Dendritic cell treated with granulocyte-macrophage colony-stimulating factor and Interleukin-4, amounts not matched to agents 40 ng/mL and 50 ng/mL, for 4 days (primary cell): Measurements from ENCODE around the gene BMP6.

ENCODE experiments used
- H3K27ac Mint-ChIP-seq: one replicate; pipeline ENCODE4 v1.8.0; 2022; ENCODE audit warnings: mild to moderate bottlenecking, mixed read lengths
- H3K27me3 Mint-ChIP-seq: one replicate; pipeline ENCODE4 v1.8.0; 2022; ENCODE audit warnings: mild to moderate bottlenecking, mixed read lengths
- H3K36me3 Mint-ChIP-seq: one replicate; pipeline ENCODE4 v1.8.0; 2022; ENCODE audit warnings: low read depth, mixed read lengths
- H3K4me1 Mint-ChIP-seq: one replicate; pipeline ENCODE4 v1.8.0; 2022; ENCODE audit warnings: low read depth, mixed read lengths
- H3K4me3 Mint-ChIP-seq: one replicate; pipeline ENCODE4 v1.8.0; 2022; ENCODE audit warnings: mild to moderate bottlenecking, moderate library complexity, mixed read lengths
- H3K9me3 Mint-ChIP-seq: one replicate; pipeline ENCODE4 v1.8.0; 2022; ENCODE audit warnings: mixed read lengths
- intact Hi-C: fragments of 100-400 bp; cut with micrococcal nuclease; formaldehyde crosslinking; loops from one replicate; pipeline ENCODE4 v1.15.0; 2022

Gene BMP6

GRCh38 chr6:7697820-7698623 is 27.9 kb upstream of the BMP6 start:
- H3K27me3 Mint-ChIP-seq = peaks cover 2% of the 10 kb centered on the region
- H3K4me1 Mint-ChIP-seq = peaks cover 19% of the 10 kb centered on the region
- intact Hi-C loops = no loop called here
- peak overlapping the region; percentile 25 for H3K27ac Mint-ChIP-seq
- no peak overlapping the region for H3K4me3 Mint-ChIP-seq
- H3K36me3 Mint-ChIP-seq = no peaks in the 10 kb centered on the region
- H3K9me3 Mint-ChIP-seq = no peaks in the 10 kb centered on the region

- no peak overlapping the region for H3K4me3 Mint-ChIP-seq
- H3K4me1 Mint-ChIP-seq = peaks cover 19% of the 10 kb centered on the region
- H3K27ac Mint-ChIP-seq = no peak overlapping the region
Observed at GRCh38 chr6:7701212-7701834, 24.6 kb upstream of the BMP6 start.

GRCh38 chr6:7703148-7703680 is 22.7 kb upstream of the BMP6 start:
- peaks cover 10% of the 10 kb centered on the region for H3K4me1 Mint-ChIP-seq
- no peaks in the 10 kb centered on the region for H3K27me3 Mint-ChIP-seq
- intact Hi-C loops = no loop called here
- no peak overlapping the region for H3K4me3 Mint-ChIP-seq
- no peaks in the 10 kb centered on the region for H3K9me3 Mint-ChIP-seq
- H3K36me3 Mint-ChIP-seq = no peaks in the 10 kb centered on the region
- no peak overlapping the region for H3K27ac Mint-ChIP-seq

More at GRCh38 chr6:7701212-7701834, 24.6 kb upstream of the BMP6 start:
- no peaks in the 10 kb centered on the region for H3K36me3 Mint-ChIP-seq
- no peaks in the 10 kb centered on the region for H3K9me3 Mint-ChIP-seq
- H3K27me3 Mint-ChIP-seq = no peaks in the 10 kb centered on the region
- intact Hi-C loops = no loop called here

- Mint-ChIP-seq H3K4me3 (no peak overlapping the region), H3K27ac (no peak overlapping the region), H3K36me3 (no peaks in the 10 kb centered on the region), H3K27me3 (no peaks in the 10 kb centered on the region), H3K4me1 (no peaks in the 10 kb centered on the region), H3K9me3 (no peaks in the 10 kb centered on the region)
- intact Hi-C loops = no loop called here
Observed at GRCh38 chr6:7705483-7705882, 20.4 kb upstream of the BMP6 start.

GRCh38 chr6:7706269-7706668 is 19.6 kb upstream of the BMP6 start:
- Mint-ChIP-seq H3K27me3 (no peaks in the 10 kb centered on the region), H3K4me3 (no peak overlapping the region), H3K4me1 (no peaks in the 10 kb centered on the region), H3K36me3 (no peaks in the 10 kb centered on the region), H3K27ac (no peak overlapping the region), H3K9me3 (peaks cover 7% of the 10 kb centered on the region)
- intact Hi-C loops = no loop called here

GRCh38 chr6:7707787-7708186 is 18.1 kb upstream of the BMP6 start:
- Mint-ChIP-seq H3K36me3 (no peaks in the 10 kb centered on the region), H3K9me3 (peaks cover 13% of the 10 kb centered on the region), H3K27ac (no peak overlapping the region), H3K4me3 (no peak overlapping the region), H3K4me1 (no peaks in the 10 kb centered on the region), H3K27me3 (no peaks in the 10 kb centered on the region)
- intact Hi-C loops = no loop called here

- H3K4me3 Mint-ChIP-seq = no peak overlapping the region
- intact Hi-C loops = no loop called here
- peaks cover 26% of the 10 kb centered on the region for H3K27me3 Mint-ChIP-seq
- H3K27ac Mint-ChIP-seq = no peak overlapping the region
- no peaks in the 10 kb centered on the region for H3K4me1 Mint-ChIP-seq
- H3K36me3 Mint-ChIP-seq = no peaks in the 10 kb centered on the region
- H3K9me3 Mint-ChIP-seq = peaks cover 11% of the 10 kb centered on the region
Observed at GRCh38 chr6:7719364-7719850, 6.5 kb upstream of the BMP6 start.

- peaks cover 11% of the 10 kb centered on the region for H3K9me3 Mint-ChIP-seq
- no peaks in the 10 kb centered on the region for H3K36me3 Mint-ChIP-seq
- no peak overlapping the region for H3K27ac Mint-ChIP-seq
- H3K4me3 Mint-ChIP-seq = no peak overlapping the region
- H3K27me3 Mint-ChIP-seq = peaks cover 36% of the 10 kb centered on the region
- intact Hi-C loops = loop anchor here (5.0 kb wide), 4 partner anchors 272 to 497 kb away; no protein-coding TSS in a partner anchor
- H3K4me1 Mint-ChIP-seq = peaks cover 2% of the 10 kb centered on the region
Observed at GRCh38 chr6:7720346-7720745, 5.6 kb upstream of the BMP6 start.

- H3K4me1 Mint-ChIP-seq = peaks cover 15% of the 10 kb centered on the region
- no peak overlapping the region for H3K27ac Mint-ChIP-seq
- intact Hi-C loops = loop anchor here (5.0 kb wide), 4 partner anchors 271 to 496 kb away; no protein-coding TSS in a partner anchor
- H3K36me3 Mint-ChIP-seq = no peaks in the 10 kb centered on the region
- H3K27me3 Mint-ChIP-seq = peaks cover 49% of the 10 kb centered on the region
- H3K4me3 Mint-ChIP-seq = no peak overlapping the region
- peaks cover 3% of the 10 kb centered on the region for H3K9me3 Mint-ChIP-seq
Observed at GRCh38 chr6:7721649-7722048, 4.2 kb upstream of the BMP6 start.

- intact Hi-C loops = loop anchor here (5.0 kb wide), 4 partner anchors 269 to 494 kb away; no protein-coding TSS in a partner anchor
- H3K9me3 Mint-ChIP-seq = no peaks in the 10 kb centered on the region
- H3K36me3 Mint-ChIP-seq = no peaks in the 10 kb centered on the region
- no peak overlapping the region for H3K4me3 Mint-ChIP-seq
- H3K27me3 Mint-ChIP-seq = peaks cover 59% of the 10 kb centered on the region
- H3K4me1 Mint-ChIP-seq = peaks cover 24% of the 10 kb centered on the region
- no peak overlapping the region for H3K27ac Mint-ChIP-seq
Observed at GRCh38 chr6:7723041-7723447, 2.9 kb upstream of the BMP6 start.

- intact Hi-C loops = loop anchor here (5.0 kb wide), 4 partner anchors 269 to 494 kb away; no protein-coding TSS in a partner anchor
- Mint-ChIP-seq H3K36me3 (no peaks in the 10 kb centered on the region), H3K4me3 (no peak overlapping the region), H3K9me3 (no peaks in the 10 kb centered on the region), H3K4me1 (peaks cover 29% of the 10 kb centered on the region), H3K27ac (no peak overlapping the region), H3K27me3 (peaks cover 64% of the 10 kb centered on the region)
Observed at GRCh38 chr6:7723554-7723953, 2.3 kb upstream of the BMP6 start.

- Mint-ChIP-seq H3K9me3 (no peaks in the 10 kb centered on the region), H3K27me3 (peaks cover 77% of the 10 kb centered on the region), H3K36me3 (no peaks in the 10 kb centered on the region), H3K27ac (no peak overlapping the region), H3K4me1 (peaks cover 38% of the 10 kb centered on the region), H3K4me3 (peak overlapping the region; percentile 88)
- intact Hi-C loops = no loop called here
Observed at GRCh38 chr6:7725412-7725811, 487 bp upstream of the BMP6 start.

- peak overlapping the region; percentile 88 for H3K4me3 Mint-ChIP-seq
- H3K36me3 Mint-ChIP-seq = no peaks in the 10 kb centered on the region
- intact Hi-C loops = no loop called here
- H3K27me3 Mint-ChIP-seq = peaks cover 81% of the 10 kb centered on the region
- no peaks in the 10 kb centered on the region for H3K9me3 Mint-ChIP-seq
- peaks cover 46% of the 10 kb centered on the region for H3K4me1 Mint-ChIP-seq
- H3K27ac Mint-ChIP-seq = peak overlapping the region; percentile 48
Observed at GRCh38 chr6:7726416-7727085, 652 bp downstream of the BMP6 start.
